ENCODE data around the gene RAPGEF4. TPM values are rescaled to one million over a fixed set of nuclear protein-coding genes. Genes with fewer than 3 reads are reported as not detected.

Gene RAPGEF4
- total and polyA plus RNA-seq, 2 of the 8 experiments (the other 6 are each of a cell fraction or from before 2014, with no cell fraction given): 1.2 to 2.6 TPM

GRCh38 chr2:172806996-172807395 lies 71.4 kb downstream of the RAPGEF4 start (continued):
- TF ChIP-seq CHD2 (IDR thresholded peaks at IDR 0.05; ENCODE audit: low read length): no peak
- TF ChIP-seq PHF8 (conservative IDR thresholded peaks at IDR 0.05; ENCODE audit: low read depth, low read length): no peak
- TF ChIP-seq RAD21 (IDR thresholded peaks at IDR 0.05 in 1 of 2, conservative IDR thresholded peaks at IDR 0.05 in 1 of 2; ENCODE audit: low read depth in 2 of 2, low read length in 2 of 2): no peak
- no peak for TF ChIP-seq TAF7 (optimal IDR thresholded peaks at IDR 0.05; ENCODE audit: borderline replicate concordance, low read depth, low read length)

Measured in H1 (cell line).